GM12878 (cell line): Measurements from ENCODE around the gene EFTUD2. TPM values are rescaled to one million over a fixed set of nuclear protein-coding genes. Genes with fewer than 3 reads are reported as not detected.

ENCODE experiments used
- BCL11A ChIP-seq: IDR thresholded peaks from 2 replicates; pipeline ENCODE4 v1.6.1; 2011; ENCODE audit warnings: low read depth, low read length
- PML ChIP-seq: IDR thresholded peaks from 2 replicates; pipeline ENCODE4 v1.6.1; 2012; ENCODE audit warnings: low read length, inconsistent platforms
- RELA ChIP-seq: fragments of 450-650 bp; IDR thresholded peaks from 2 replicates; pipeline ENCODE4 v1.8.0; 2014; ENCODE audit warnings: borderline replicate concordance; ENCODE audit not compliant: partially characterized antibody
- STAT3 ChIP-seq: IDR thresholded peaks from 2 replicates; pipeline ENCODE4 v1.6.1; 2011; ENCODE audit warnings: low read depth, low read length, improper control_type of control experiment
- ZNF687 ChIP-seq: fragments of 450-650 bp; IDR thresholded peaks from 2 replicates; pipeline ENCODE4 v1.6.1; 2017; ENCODE audit warnings: mild to moderate bottlenecking, moderate library complexity
- polyA plus RNA-seq, 11 experiments: library from polyadenylated mRNA; depleted of rRNA in 4 of 11; unstranded in 6 of 11; stranded (reverse) in 5 of 11; fragments of >200 nt; fragmentation: Nextera tagmentation in 4 of 11; fragmentation: Illumina TruSeq in 1 of 11; extraction: Ambion mirVana in 4 of 11; extraction: Trizol in 1 of 11; gene quantifications; 1 replicate in 1 of 11; 2 replicates in 10 of 11; pipeline versions ENCODE4 v1.2.1 to v1.2.3, GENCODE V29; 2011 to 2016; ENCODE audit warnings: inconsistent platforms in 2 of 11, missing spikeins in 2 of 11, low read depth in 1 of 11
- total RNA-seq, 4 experiments: library from RNA; depleted of rRNA in 3 of 4; stranded (reverse); fragments of >200 nt in 3 of 4; fragmentation: Illumina TruSeq in 1 of 4; extraction: Trizol in 1 of 4; gene quantifications; 2 replicates each; pipeline versions ENCODE4 v1.2.1 to v1.2.3, GENCODE V29; 2013 to 2021
- TF ChIP-seq, protein P1 (sequence below): fragments of 450-650 bp; IDR thresholded peaks from 2 replicates; pipeline ENCODE4 v1.6.1; 2018; ENCODE audit warnings: borderline replicate concordance, mild to moderate bottlenecking; ENCODE audit not compliant: partially characterized antibody

EFTUD2 gene
- total and polyA plus RNA-seq, 10 of the 15 experiments (the other 5 are each of a cell fraction or from before 2014, with no cell fraction given) = 33.0 to 198 (median 126) TPM

DNA sequence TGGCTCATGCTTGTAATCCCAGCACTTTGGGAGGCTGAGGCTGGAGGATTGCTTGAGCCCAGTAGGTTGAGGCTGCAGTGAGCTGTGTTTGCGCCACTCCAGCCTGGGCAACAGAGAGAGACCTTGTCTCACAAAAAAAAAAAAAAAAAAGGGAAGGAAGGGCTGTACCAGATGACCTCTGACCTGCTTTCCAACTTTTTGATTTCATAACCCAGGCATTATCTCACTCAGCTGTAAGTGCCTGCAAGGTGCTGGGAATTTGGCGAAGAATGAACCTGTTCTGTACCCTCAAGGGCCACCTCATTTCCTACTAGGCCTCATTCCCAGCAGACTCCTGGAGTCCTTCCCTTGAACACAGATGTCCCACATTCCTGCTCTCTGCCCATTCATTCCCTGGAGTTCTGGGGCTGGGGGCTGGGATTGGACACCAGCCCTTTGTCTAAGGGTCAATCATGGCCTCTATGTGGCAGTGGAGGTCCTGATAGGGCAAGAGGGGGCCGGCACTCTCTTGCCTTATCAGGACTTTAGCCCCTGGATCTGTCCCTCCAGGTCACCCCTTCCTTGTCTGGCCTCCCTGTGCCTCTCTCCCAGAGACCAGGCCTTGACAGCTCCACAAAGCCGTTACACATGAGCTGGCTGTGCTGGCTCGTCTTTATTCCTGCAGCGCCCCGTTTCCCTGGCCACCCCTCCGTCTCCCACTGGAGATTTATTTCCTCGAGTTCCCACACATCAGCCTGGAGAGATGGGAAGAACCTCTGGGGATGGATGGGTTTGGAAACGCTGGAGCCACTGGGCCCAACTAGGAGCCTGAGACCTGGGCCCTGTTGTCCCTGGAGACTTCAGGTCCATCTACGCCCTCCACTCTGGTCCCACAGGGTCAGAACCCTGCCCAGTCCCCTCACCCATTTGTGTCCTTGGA, 16.9 kb upstream of the EFTUD2 start (continued):
- TF ChIP-seq ZNF687 (no peak), STAT3 (no peak), PML (no peak), RELA (no peak), BCL11A (no peak)
- TF ChIP-seq, protein P1, sequence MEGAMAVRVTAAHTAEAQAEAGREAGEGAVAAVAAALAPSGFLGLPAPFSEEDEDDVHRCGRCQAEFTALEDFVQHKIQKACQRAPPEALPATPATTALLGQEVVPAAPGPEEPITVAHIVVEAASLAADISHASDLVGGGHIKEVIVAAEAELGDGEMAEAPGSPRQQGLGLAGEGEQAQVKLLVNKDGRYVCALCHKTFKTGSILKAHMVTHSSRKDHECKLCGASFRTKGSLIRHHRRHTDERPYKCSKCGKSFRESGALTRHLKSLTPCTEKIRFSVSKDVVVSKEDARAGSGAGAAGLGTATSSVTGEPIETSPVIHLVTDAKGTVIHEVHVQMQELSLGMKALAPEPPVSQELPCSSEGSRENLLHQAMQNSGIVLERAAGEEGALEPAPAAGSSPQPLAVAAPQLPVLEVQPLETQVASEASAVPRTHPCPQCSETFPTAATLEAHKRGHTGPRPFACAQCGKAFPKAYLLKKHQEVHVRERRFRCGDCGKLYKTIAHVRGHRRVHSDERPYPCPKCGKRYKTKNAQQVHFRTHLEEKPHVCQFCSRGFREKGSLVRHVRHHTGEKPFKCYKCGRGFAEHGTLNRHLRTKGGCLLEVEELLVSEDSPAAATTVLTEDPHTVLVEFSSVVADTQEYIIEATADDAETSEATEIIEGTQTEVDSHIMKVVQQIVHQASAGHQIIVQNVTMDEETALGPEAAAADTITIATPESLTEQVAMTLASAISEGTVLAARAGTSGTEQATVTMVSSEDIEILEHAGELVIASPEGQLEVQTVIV = no peak
